Right lobe of liver (tissue), 4 donors: ENCODE measurements around the gene STK17B.

Experiments used
- CTCF ChIP-seq, 4 donors: fragments of 200-600 bp in 3 of 4; fragments of 450-650 bp in 1 of 4; IDR thresholded peaks; one replicate each; pipeline versions ENCODE4 v1.5.1 to v1.8.0; 2016 to 2022; ENCODE audit warnings: antibody characterized with exemption in 4 of 4, mild to moderate bottlenecking in 2 of 4
- POLR2A ChIP-seq: fragments of 450-650 bp; IDR thresholded peaks from one replicate; pipeline ENCODE4 v1.6.1; 2017; ENCODE audit warnings: antibody characterized with exemption, mild to moderate bottlenecking
- donor health status: DM: no; HTN: no; CAD: no.
- donor health status: DM: no; HTN: no; CAD: no.
- donor health status: DM: no; HTN: yes; CAD: no.

GRCh38 chr2:196201229-196202009 is 30.0 kb upstream of the STK17B start:
- TF ChIP-seq CTCF (IDR thresholded peaks at IDR 0.05) (no peak), POLR2A (no peak)
